Smooth muscle cell (in vitro differentiated cells): ENCODE results near the gene RPTOR. TPM values are rescaled to one million over a fixed set of nuclear protein-coding genes. Genes with fewer than 3 reads are reported as not detected.

ENCODE experiments used
- DNase-seq: peaks from one replicate; lab custom pipeline; 2025; ENCODE audit not compliant: unreplicated experiment; lab: John Stamatoyannopoulos, UW
- H2AFZ ChIP-seq: fragments of 200-600 bp; sonication (generic); 2 replicates; pipeline ENCODE4 v1.6.0; 2016; ENCODE audit warnings: antibody characterized with exemption, low read depth, mild to moderate bottlenecking
- H3F3A ChIP-seq: fragments of 200-600 bp; sonication (generic); 2 replicates; pipeline ENCODE4 v1.6.0; 2017; ENCODE audit warnings: antibody characterized with exemption, low read depth
- H3K27ac ChIP-seq: fragments of 200-600 bp; sonication (generic); 2 replicates; pipeline ENCODE4 v1.5.1; 2016; ENCODE audit warnings: low read depth, mild to moderate bottlenecking
- H3K27me3 ChIP-seq: fragments of 200-600 bp; sonication (generic); 2 replicates; pipeline ENCODE4 v1.6.1; 2016; ENCODE audit warnings: low read depth, mild to moderate bottlenecking
- H3K36me3 ChIP-seq: fragments of 200-600 bp; sonication (generic); 2 replicates; pipeline ENCODE4 v1.5.1; 2016; ENCODE audit warnings: low read depth
- H3K4me1 ChIP-seq: fragments of 200-600 bp; sonication (generic); 2 replicates; pipeline ENCODE4 v1.5.1; 2016; ENCODE audit warnings: low read depth
- H3K4me2 ChIP-seq: fragments of 200-600 bp; sonication (generic); 2 replicates; pipeline ENCODE4 v1.6.0; 2016; ENCODE audit warnings: mild to moderate bottlenecking
- H3K4me3 ChIP-seq: fragments of 200-600 bp; sonication (generic); 2 replicates; pipeline ENCODE4 v1.5.1; 2016; ENCODE audit warnings: mild to moderate bottlenecking
- H3K79me2 ChIP-seq: fragments of 200-600 bp; sonication (generic); 2 replicates; pipeline ENCODE4 v1.6.0; 2016; ENCODE audit warnings: low read depth, mild to moderate bottlenecking
- H3K9ac ChIP-seq: fragments of 200-600 bp; sonication (generic); 2 replicates; pipeline ENCODE4 v1.6.0; 2016; ENCODE audit warnings: low read depth
- H3K9me3 ChIP-seq: fragments of 200-600 bp; sonication (generic); replicated peaks from 2 replicates; pipeline ENCODE4 v1.5.1; 2016; ENCODE audit warnings: low read depth
- H4K20me1 ChIP-seq: fragments of 200-600 bp; sonication (generic); 2 replicates; pipeline ENCODE4 v1.6.0; 2016; ENCODE audit warnings: low read depth
- WGBS: methylation state at CpG from one replicate; pipeline ENCODE4 v1.1.7; 2016; ENCODE audit warnings: low lambda C conversion rate; 5-methylcytosine and 5-hydroxymethylcytosine counted together
- polyA plus RNA-seq: library from polyadenylated mRNA; unstranded; fragments of >200 nt; fragmentation: Nextera tagmentation; extraction: Ambion mirVana; gene quantifications from 2 replicates; pipeline ENCODE4 v1.2.1, GENCODE V29; 2016
- total RNA-seq: library from RNA; depleted of rRNA; stranded (reverse); fragments of >200 nt; gene quantifications from 2 replicates; pipeline ENCODE4 v1.2.3, GENCODE V29; 2014
- TF ChIP-seq, protein P1 (sequence below): fragments of 200-600 bp; sonication (generic); IDR thresholded peaks from 2 replicates; pipeline ENCODE4 v1.5.1; 2017; ENCODE audit warnings: borderline replicate concordance, mild to moderate bottlenecking, antibody characterized with exemption; ENCODE audit not compliant: insufficient read depth, poor library complexity, severe bottlenecking

The RPTOR gene
- total and polyA plus RNA-seq, 2 experiments from 2014 or later, result 10.6 to 12.2 TPM

DNA sequence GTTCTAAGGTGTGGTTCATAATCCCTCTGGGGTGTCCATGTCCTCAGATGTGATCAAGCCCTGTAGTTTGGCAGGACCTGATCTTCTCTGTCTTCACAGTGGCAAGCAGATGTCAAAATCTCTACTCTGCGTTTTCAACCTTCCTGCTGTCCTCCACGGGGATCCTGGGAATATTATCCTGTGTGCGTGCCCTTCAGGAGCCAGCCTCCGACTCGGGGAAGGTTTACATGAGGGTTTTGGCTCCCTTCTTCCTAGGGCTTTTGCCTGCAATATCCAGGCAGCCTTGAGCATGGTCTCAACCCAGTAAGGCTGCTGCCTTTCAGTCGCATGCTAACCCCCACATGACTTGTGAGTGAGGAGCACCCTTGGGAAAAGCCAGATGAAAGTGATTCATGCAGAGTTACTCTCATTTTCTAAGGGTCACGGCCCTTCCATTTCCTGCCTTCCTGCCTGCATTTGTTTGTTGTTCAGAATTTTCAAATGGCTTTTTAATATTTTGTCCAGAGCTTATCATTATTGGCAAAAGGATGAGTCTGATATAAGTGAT is 244.8 kb downstream of the RPTOR start:
- Histone ChIP-seq H3K4me3 (no peak overlapping the region), H3K4me1 (peaks cover 34% of the 10 kb centered on the region), H3F3A (peaks cover 32% of the 10 kb centered on the region), H3K79me2 (no peaks in the 10 kb centered on the region), H3K36me3 (no peaks in the 10 kb centered on the region), H3K27me3 (no peaks in the 10 kb centered on the region), H3K9me3 (no peaks in the 10 kb centered on the region), H2AFZ (no peak overlapping the region), H4K20me1 (no peaks in the 10 kb centered on the region), H3K27ac (peak overlapping the region; percentile 75), H3K9ac (peak overlapping the region; percentile 8), H3K4me2 (peak overlapping the region; percentile 48)
- 57% methylated on average over 7 of the region's 7 CpGs for WGBS
- DNase-seq, result no peak
- TF ChIP-seq, protein P1, sequence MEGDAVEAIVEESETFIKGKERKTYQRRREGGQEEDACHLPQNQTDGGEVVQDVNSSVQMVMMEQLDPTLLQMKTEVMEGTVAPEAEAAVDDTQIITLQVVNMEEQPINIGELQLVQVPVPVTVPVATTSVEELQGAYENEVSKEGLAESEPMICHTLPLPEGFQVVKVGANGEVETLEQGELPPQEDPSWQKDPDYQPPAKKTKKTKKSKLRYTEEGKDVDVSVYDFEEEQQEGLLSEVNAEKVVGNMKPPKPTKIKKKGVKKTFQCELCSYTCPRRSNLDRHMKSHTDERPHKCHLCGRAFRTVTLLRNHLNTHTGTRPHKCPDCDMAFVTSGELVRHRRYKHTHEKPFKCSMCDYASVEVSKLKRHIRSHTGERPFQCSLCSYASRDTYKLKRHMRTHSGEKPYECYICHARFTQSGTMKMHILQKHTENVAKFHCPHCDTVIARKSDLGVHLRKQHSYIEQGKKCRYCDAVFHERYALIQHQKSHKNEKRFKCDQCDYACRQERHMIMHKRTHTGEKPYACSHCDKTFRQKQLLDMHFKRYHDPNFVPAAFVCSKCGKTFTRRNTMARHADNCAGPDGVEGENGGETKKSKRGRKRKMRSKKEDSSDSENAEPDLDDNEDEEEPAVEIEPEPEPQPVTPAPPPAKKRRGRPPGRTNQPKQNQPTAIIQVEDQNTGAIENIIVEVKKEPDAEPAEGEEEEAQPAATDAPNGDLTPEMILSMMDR, result no peak

DNA sequence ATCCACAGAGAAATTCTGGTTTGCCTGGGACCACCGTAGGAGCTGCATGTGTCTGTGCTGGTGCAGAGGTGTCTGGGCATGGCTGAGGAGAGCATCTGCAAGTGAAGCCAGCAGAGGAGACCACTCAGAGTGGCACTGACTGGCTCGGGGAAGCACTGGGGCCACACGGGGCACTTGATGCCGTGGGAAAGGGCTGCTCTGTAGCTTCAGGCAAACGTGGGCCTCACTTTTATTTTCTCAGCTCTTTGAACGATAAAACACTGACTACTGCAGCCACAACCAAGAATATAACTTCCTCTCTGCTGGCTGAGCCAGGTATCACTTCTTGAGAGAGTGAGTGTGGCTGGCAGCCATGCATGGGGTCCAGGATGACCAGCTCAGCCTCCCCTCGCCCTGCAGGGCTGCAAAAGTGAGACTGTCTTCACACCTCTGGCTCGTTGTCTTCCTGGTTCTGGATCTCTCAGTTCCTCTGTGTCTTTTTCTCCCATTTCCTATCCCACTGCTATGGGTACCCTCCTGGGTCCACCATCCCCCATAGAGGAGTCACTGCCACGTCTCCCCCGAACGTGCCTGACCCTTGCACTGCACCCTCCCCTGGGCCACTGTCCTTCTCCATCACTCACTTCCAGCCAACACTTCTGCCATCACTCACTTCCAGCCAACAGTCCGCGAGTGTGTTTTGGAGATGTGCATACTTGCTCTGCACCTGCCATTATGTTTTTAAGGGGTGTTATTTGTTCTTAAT is 245.6 kb downstream of the RPTOR start:
- Histone ChIP-seq H3K9me3 (no peaks in the 10 kb centered on the region), H4K20me1 (no peaks in the 10 kb centered on the region), H3K27me3 (no peaks in the 10 kb centered on the region), H3K36me3 (no peaks in the 10 kb centered on the region), H2AFZ (no peak overlapping the region), H3K9ac (peak overlapping the region; percentile 17), H3K4me2 (peak overlapping the region; percentile 48), H3F3A (peaks cover 32% of the 10 kb centered on the region), H3K4me3 (no peak overlapping the region), H3K27ac (peak overlapping the region; percentile 75), H3K4me1 (peaks cover 34% of the 10 kb centered on the region), H3K79me2 (no peaks in the 10 kb centered on the region)
- TF ChIP-seq, protein P1, result no peak
- WGBS, result 91% methylated on average over 13 of the region's 13 CpGs
- no peak for DNase-seq

DNA sequence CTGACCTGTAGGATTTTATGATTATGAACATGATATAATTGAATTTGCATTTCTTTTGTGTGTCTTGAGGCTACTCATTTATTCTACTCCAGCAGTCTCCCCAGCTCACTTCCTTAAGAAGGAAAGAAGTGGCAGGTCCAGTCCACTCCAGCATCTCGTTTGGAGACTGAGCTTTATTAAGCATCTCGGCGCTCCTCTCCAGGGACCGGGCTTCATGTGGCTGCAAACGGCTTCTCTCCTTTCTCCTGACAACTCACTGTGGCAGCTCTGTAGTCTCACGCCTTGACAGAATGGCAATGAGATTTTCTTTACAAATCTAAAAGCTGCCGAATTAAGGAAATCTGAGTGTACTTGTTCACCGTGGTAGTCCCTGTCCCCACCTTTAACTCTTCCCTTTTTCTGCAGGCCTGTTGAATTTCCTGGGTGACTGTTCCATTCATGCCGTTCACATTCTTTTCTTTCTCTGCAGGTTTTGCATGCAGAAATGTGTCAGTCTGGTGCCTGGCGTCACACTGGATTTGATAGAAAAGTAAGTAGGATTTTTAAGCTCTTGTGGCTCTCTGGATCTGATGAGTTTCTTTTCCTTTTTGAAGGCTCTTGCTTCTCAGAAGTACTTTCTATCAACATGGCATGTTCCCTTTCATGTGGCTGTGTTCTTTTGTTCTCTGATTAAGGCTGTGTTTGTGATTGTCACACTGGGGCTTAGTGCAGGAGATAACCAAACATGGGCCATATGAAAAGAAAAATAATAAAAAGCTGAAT is 246.5 kb downstream of the RPTOR start:
- Histone ChIP-seq H3K27ac (peak overlapping the region; percentile 93), H3F3A (peaks cover 32% of the 10 kb centered on the region), H3K27me3 (no peaks in the 10 kb centered on the region), H2AFZ (no peak overlapping the region), H3K4me3 (no peak overlapping the region), H3K4me1 (peaks cover 34% of the 10 kb centered on the region), H4K20me1 (no peaks in the 10 kb centered on the region), H3K9me3 (no peaks in the 10 kb centered on the region), H3K9ac (peak overlapping the region; percentile 25), H3K36me3 (no peaks in the 10 kb centered on the region), H3K4me2 (peak overlapping the region; percentile 76), H3K79me2 (no peaks in the 10 kb centered on the region)
- WGBS, result 62% methylated on average over 10 of the region's 10 CpGs
- DNase-seq, result no peak
- TF ChIP-seq, protein P1, result no peak
